GM18507 (cell line): ENCODE data around the gene PRAMEF1.
"Not testable (repeated sequence)": the region's sequence is repeated elsewhere in the genome, so short reads cannot be mapped to it uniquely, and the experiment has no call there.

Experiments used
- DNase-seq: peaks from one replicate; pipeline ENCODE4 v3.0.0; 2011; ENCODE audit warnings: low read depth; ENCODE audit not compliant: insufficient read length; ENCODE audit errors: extremely low spot score
- FAIRE-seq: peaks from 2 replicates; lab custom pipeline; 2011; peaks lifted over from hg19 to GRCh38; lab: Jason Lieb, UNC

PRAMEF1 gene

GRCh38 chr1:12773438-12773837 is 17.8 kb upstream of the PRAMEF1 start, which contains the start of gene PRAMEF12:
Gene PRAMEF12 (plus strand): TSS chr1:12773738. CDS start chr1:12774868, 1,130 bp downstream.
- DNase-seq, result no peak
- no peak for FAIRE-seq

- no peak for FAIRE-seq
- DNase-seq, result no peak
Measured at GRCh38 chr1:12774801-12775345, 16.3 kb upstream of the PRAMEF1 start.

DNA sequence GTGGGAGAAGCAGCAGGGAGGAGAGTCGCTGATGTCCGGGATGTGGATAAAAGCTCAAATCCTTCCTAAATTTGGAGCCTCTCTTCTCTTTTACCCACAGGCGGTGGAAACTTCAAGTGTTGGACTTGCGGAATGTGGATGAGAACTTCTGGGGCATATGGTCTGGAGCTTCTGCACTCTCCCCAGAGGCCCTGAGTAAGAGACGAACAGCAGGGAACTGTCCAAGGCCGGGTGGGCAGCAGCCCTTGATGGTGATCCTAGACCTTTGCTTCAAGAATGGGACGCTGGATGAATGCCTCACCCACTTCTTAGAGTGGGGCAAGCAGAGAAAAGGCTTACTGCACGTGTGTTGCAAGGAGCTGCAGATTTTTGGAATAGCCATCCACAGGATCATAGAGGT is 15.8 kb upstream of the PRAMEF1 start:
- DNase-seq, result no peak

DNA sequence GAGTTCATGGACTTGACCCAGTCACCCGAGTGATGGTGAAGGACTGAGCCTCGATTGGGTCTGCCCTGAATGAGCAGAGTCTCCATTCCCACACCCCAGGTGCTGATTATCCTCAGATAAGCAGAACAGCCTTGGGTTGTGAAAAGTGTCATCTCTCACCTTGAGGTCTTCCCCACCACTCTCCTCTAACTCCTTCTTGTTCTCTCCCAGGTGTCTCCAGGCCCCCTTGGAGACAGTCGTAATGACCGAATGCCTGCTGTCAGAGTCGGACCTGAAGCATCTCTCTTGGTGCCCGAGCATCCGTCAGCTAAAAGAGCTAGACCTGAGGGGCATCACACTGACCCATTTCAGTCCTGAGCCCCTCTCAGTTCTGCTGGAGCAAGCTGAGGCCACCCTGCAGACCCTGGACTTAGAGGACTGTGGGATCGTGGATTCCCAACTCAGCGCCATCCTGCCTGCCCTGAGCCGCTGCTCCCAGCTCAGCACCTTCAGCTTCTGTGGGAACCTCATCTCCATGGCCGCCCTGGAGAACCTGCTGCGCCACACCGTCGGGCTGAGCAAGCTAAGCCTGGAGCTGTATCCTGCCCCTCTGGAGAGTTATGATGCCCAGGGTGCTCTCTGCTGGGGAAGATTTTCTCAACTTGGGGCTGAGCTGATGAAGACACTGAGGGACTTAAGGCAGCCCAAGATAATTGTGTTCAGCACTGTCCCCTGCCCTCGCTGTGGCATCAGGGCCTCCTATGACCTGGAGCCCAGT is 14.2 kb upstream of the PRAMEF1 start:
- no peak for FAIRE-seq
- DNase-seq, result no peak

More for the DNA sequence above, 15.8 kb upstream of the PRAMEF1 start:
- no peak for FAIRE-seq

DNA sequence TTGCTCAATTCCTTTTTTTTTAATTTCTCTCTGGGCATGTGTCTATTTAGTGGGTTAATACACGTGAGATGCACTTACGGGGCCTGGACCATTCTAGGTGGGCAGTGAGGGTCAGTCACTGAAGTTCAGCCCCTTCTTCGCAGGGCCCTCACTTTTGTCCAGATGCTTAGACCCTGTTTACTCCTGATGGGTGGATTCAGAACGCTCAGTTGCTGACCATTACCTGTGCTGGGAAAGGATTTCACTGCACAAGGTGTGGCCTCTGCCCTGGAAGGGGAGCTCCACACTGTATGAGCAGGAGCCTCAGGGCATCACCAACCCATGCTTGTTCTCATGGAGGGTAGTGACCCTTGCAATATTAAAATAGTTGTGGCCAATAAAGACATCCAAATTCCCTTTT is 13.1 kb upstream of the PRAMEF1 start:
- DNase-seq (no peak), FAIRE-seq (no peak)

GRCh38 chr1:12778907-12779306 is 12.3 kb upstream of the PRAMEF1 start:
- DNase-seq (no peak), FAIRE-seq (no peak)

DNA sequence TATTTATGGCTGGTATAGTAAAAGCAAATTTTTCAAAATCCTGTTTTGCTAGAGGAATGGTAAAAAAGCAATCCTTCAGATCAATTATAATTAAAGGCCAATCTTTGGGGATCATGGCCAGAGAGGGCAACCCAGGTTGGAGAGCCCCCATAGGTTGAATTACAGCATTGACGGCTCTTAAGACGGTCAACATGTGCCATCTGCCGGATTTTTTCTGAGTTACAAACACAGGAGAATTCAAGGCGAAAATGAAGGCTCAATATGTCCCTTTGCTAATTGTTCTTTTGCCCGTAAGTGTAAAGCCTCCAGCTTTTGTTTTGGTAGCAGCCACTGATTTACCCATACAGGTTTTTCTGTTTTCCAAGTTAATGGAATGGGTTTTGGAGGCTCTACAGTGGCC is 9.7 kb upstream of the PRAMEF1 start:
- FAIRE-seq, DNase-seq: not testable (repeated sequence)

DNA sequence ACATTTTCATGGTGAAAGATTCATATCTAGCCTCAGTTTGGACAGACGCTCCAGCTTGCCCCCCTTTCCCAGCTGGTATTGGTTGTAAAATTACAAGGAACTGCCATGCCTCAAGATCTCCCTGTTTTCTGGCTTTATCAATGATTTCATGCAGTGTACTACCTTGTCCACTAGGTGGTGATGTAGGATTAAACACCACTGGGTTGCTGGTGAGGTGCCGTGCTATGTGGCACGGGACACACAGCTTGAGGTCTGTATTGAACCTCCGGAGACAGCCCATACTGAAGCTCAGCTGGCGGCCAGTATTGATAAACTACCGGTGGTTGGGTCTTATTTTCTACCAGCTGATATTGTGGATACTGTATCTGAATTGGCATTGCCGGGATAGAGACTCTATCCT is 7.4 kb upstream of the PRAMEF1 start:
- DNase-seq, FAIRE-seq: not testable (repeated sequence)

- DNase-seq, FAIRE-seq: not testable (repeated sequence)
Measured at GRCh38 chr1:12784729-12785128, 6.5 kb upstream of the PRAMEF1 start.

- FAIRE-seq (no peak), DNase-seq (no peak)
Measured at GRCh38 chr1:12798911-12799310, 7.7 kb downstream of the PRAMEF1 start.

- no peak for FAIRE-seq
- no peak for DNase-seq
Measured at GRCh38 chr1:12799730-12800129, 8.5 kb downstream of the PRAMEF1 start.

DNA sequence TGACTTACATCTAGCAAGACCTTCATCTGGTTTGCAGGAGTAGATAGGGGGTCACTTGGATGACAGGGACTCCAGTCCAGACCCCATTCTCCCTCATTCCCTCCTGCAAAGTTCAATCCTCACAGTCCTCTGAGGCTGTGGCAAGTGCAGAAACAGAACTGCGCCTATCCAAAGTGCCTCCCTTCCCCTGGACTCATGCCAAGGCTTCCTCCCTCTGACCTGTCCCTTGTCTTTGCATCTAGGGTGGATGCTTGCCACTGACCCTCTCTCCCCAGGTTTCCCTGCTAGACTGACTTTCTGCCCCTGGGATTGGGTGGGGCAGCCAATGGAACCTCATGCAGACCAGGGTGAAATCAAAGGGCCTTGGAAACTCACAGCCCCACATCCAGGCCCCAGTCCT is 18.7 kb downstream of the PRAMEF1 start:
- no peak for FAIRE-seq
- DNase-seq, result no peak

DNA sequence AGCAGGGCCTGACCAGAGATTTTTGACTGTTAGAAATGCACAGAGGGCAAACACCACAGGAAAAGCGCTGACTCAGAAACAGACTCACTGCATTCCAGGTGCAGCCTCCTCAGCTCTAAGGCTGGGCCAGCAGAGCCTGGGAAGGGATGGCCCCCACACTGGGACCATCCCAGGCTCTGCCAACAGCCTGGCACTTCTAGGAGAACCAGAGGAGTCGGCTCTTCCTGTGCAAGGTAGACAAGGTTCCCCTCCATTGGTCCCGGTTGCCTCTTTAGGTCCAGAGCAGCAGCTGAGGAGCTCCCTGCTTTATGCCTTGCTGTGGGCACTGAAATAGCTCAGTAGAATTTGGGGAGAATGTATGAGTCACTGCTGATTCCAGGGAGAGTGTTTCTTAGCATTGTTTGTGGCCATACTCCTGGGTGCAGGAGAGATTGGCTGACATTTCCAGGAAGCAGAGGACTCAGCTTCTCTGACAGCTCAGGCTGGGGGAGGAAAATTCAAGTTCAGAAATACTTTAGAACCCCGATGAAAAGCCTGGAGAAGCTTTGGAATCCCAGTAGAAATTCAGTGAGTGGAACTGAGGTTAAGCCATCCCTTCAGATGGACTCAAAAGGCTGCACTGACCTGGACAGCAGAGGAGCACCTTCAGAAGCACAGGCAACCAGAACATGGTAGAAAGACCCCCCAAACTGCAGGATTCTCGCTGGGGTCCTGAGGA is 19.7 kb downstream of the PRAMEF1 start:
- no peak for DNase-seq
- no peak for FAIRE-seq

- FAIRE-seq (no peak), DNase-seq (no peak)
Measured at GRCh38 chr1:12811409-12811784, 20.2 kb downstream of the PRAMEF1 start.

GRCh38 chr1:12819061-12819460 is 27.9 kb downstream of the PRAMEF1 start:
- DNase-seq, FAIRE-seq: not testable (repeated sequence)

DNA sequence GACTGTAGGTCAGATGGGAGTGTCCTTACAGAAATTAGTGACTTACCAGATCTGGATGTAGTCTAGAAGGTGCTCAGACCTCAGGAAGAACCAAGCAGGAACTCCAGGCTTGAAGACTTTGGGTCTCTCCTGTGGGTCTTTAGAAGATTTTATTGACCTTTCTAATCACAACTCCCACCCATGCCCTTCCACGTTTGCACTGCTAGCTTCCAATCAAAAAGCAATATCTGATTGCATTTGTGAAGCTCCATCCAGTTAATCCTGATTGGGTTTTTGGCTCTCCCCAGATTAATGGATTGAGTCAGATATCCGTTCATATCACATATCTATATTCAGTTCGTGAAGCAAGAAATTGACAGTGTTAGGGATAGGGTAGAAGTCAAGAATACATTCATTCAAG is 40.1 kb downstream of the PRAMEF1 start, which contains the start of gene PRAMEF11:
Gene PRAMEF11 (minus strand): TSS at position 101 of the 400 bp plus-strand sequence. CDS start 2,621 bp downstream, outside the sequence.
- FAIRE-seq, DNase-seq: not testable (repeated sequence)

GRCh38 chr1:12833251-12833650 is 42.1 kb downstream of the PRAMEF1 start:
- DNase-seq, FAIRE-seq: not testable (repeated sequence)
